ENCODE results near the gene TMEM98.
A peak's percentile ranks its signal among the peaks of the same experiment; 100 is the strongest.

The TMEM98 gene

GRCh38 chr17:32927201-32927723, 691 bp upstream of the TMEM98 start:
- DNase-seq = no peak
- Histone ChIP-seq H3K36me3 (peaks cover 5% of the 10 kb centered on the region; the same call in 1 of the 2 replicates), H3K27me3 (ENCODE audit: insufficient read depth, low read depth, severe bottlenecking) (no peaks in the 10 kb centered on the region), H3K4me3 (ENCODE audit: low read depth, low read length) (peak overlapping the region; percentile 46), H3K27ac (no peak overlapping the region), H3K9me3 (ENCODE audit: severe bottlenecking) (no peaks in the 10 kb centered on the region)
- TF ChIP-seq CTCF (IDR thresholded peaks at IDR 0.05; ENCODE audit: low read depth, low read length) = no peak

DNA sequence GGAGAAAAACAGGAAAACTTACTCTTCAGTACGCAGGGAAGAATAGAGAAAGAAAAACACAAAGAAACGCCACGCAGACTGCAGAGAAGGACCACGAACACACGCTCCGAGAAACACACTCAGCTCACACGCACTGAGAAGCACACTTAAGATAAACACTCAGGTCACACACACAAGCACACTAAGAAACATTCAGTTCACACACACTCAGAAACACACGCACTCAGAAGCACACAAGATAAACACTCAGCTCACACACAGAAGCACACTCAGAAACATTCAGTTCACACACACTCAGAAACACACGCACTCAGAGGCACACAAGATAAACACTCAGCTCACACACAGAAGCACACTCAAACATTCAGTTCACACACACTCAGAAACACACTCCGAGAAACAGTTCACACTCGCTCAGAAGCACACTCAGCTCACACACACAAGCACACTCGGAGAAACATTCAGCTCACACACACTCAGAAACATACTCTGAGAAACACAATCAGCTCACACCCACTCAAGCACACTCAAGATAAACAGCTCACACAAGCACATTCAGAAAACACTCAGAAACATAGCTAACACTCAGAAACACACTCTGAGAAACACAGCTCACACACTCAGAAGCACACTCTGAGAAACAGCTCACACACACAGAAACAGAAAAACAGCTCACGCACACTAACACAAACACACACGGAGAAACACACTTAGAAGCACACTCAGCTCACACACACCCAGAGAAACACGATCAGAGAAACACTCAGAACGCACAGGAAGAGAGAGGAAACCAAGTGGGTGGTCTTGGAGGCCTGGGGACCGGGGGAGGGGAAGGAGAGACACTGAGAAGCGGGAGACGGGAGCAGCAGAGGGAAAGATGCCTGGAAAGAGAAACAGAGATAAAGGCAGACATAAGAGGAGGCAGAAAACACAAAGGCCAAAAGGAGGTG, 908 bp downstream of the TMEM98 start:
- DNase-seq = no peak
- peak overlapping the region; percentile 61 for H3K4me3 ChIP-seq (ENCODE audit: low read depth, low read length)
- H3K27ac ChIP-seq = peak overlapping the region; percentile 45; the same call in 1 of the 2 replicates

DNA sequence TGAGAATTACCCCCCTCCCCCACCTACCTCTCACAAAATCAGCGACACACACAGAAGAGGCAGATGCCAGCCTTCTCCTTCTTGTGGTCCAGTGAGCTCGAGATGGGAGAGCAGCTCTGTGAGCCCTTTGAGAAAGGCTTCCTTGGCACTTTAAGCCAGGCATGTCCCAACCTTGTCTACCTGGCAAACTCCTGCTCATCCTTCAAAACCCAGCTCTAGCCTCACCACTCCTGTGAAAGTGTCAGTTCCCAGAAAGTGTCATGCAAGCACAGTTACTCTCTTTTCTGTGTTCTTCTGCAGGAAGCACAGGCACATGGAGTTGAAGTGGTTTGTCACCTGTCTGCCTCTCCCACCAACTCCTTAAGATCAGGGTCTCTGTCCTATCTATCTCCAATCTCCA, 1.6 kb downstream of the TMEM98 start:
- H3K27me3 ChIP-seq (ENCODE audit: insufficient read depth, low read depth, severe bottlenecking) = no peaks in the 10 kb centered on the region
- no peak for DNase-seq
- TF ChIP-seq CTCF (IDR thresholded peaks at IDR 0.05; ENCODE audit: low read depth, low read length) = no peak
- no peak overlapping the region for H3K27ac ChIP-seq
- H3K4me3 ChIP-seq (ENCODE audit: low read depth, low read length) = no peak overlapping the region
- H3K9me3 ChIP-seq (ENCODE audit: severe bottlenecking) = no peaks in the 10 kb centered on the region
- H3K36me3 ChIP-seq = peaks cover 25% of the 10 kb centered on the region

More for the DNA sequence above, 908 bp downstream of the TMEM98 start:
- no peak for TF ChIP-seq CTCF (IDR thresholded peaks at IDR 0.05; ENCODE audit: low read depth, low read length)
- Histone ChIP-seq H3K36me3 (peaks cover 19% of the 10 kb centered on the region), H3K27me3 (ENCODE audit: insufficient read depth, low read depth, severe bottlenecking) (no peaks in the 10 kb centered on the region), H3K9me3 (ENCODE audit: severe bottlenecking) (no peaks in the 10 kb centered on the region)

DNA sequence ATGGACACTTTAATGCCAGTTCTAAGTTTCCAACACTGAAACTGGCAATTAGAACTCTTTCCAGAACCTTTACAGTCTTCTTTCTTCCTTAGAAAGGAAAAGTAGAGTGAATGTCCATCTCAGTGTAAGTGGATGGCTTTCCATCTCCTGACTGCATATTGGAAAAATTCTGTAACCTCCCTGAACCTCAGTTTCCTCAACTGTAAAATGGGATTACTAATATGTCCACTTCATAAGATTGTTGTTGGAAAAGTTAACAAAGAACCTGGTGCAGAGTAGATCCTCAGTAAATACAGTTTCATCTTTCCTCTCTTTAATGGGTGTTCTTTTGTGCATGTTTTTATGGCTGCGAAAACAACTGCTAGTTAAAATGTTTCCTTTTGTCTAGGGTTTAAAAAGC, 2.6 kb downstream of the TMEM98 start:
- Histone ChIP-seq H3K27me3 (ENCODE audit: insufficient read depth, low read depth, severe bottlenecking) (no peaks in the 10 kb centered on the region), H3K9me3 (ENCODE audit: severe bottlenecking) (no peaks in the 10 kb centered on the region), H3K36me3 (peaks cover 25% of the 10 kb centered on the region), H3K27ac (no peak overlapping the region), H3K4me3 (ENCODE audit: low read depth, low read length) (no peak overlapping the region)
- no peak for DNase-seq
- no peak for TF ChIP-seq CTCF (IDR thresholded peaks at IDR 0.05; ENCODE audit: low read depth, low read length)

DNA sequence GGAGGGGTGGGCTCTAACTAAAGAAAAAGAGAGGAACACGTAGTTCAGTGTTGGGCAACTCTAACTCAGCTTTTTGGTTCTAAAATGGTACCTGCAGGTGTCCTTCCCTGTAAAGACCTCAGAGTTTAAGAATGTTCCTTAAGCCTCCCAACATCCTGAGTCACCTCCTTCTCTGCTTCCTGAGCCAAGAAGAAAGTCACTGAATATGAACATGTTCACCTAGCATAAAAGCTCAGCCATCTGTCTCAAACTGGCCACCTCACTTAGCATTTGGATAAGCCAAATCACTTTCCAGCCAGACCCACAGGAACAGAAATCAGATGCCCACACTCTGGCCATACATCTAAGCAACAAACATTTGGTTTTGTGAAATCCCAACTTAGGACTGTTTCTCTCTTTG, 3.7 kb downstream of the TMEM98 start:
- Histone ChIP-seq H3K4me3 (ENCODE audit: low read depth, low read length) (no peak overlapping the region), H3K27ac (no peak overlapping the region), H3K27me3 (ENCODE audit: insufficient read depth, low read depth, severe bottlenecking) (no peaks in the 10 kb centered on the region), H3K36me3 (peaks cover 29% of the 10 kb centered on the region), H3K9me3 (ENCODE audit: severe bottlenecking) (no peaks in the 10 kb centered on the region)
- no peak for TF ChIP-seq CTCF (IDR thresholded peaks at IDR 0.05; ENCODE audit: low read depth, low read length)
- no peak for DNase-seq

All from WERI-Rb-1 (cell line).